Trophoblast cell (in vitro differentiated cells and primary cell): ENCODE results near the gene FRS2.
A peak's percentile ranks its signal among the peaks of the same experiment; 100 is the strongest.

ENCODE experiments used
- DNase-seq, 2 donors: peaks; one replicate each; pipeline ENCODE4 v3.0.0-alpha.2; 2016
- H2AFZ ChIP-seq: 2 replicates; pipeline ENCODE4 v1.6.1; 2013; ENCODE audit warnings: low read length, moderate library complexity, mild to moderate bottlenecking; ENCODE audit not compliant: insufficient read depth, poor library complexity
- H2AK5ac ChIP-seq: 2 replicates; pipeline ENCODE4 v1.6.1; 2013; ENCODE audit warnings: mild to moderate bottlenecking, low read length
- H2BK120ac ChIP-seq: 2 replicates; pipeline ENCODE4 v1.6.1; 2013; ENCODE audit warnings: low read length, mild to moderate bottlenecking, moderate library complexity; ENCODE audit not compliant: insufficient read depth, poor library complexity
- H2BK12ac ChIP-seq: 2 replicates; pipeline ENCODE4 v1.6.1; 2013; ENCODE audit warnings: mild to moderate bottlenecking, low read length, moderate library complexity
- H2BK5ac ChIP-seq: 2 replicates; pipeline ENCODE4 v1.6.1; 2013; ENCODE audit warnings: low read length, low read depth, moderate library complexity, mild to moderate bottlenecking; ENCODE audit not compliant: poor library complexity
- H3K14ac ChIP-seq: 2 replicates; pipeline ENCODE4 v1.6.1; 2013; ENCODE audit warnings: mild to moderate bottlenecking, low read length
- H3K18ac ChIP-seq: 2 replicates; pipeline ENCODE4 v1.6.1; 2013; ENCODE audit warnings: mild to moderate bottlenecking, low read length
- H3K23ac ChIP-seq: 2 replicates; pipeline ENCODE4 v1.6.1; 2013; ENCODE audit warnings: low read length
- H3K27ac ChIP-seq: 2 replicates; pipeline ENCODE4 v1.5.1; 2013; ENCODE audit warnings: low read depth, mild to moderate bottlenecking, inconsistent platforms, low read length, moderate library complexity
- H3K27me3 ChIP-seq: 2 replicates; pipeline ENCODE4 v1.6.1; 2013; ENCODE audit warnings: inconsistent platforms, mild to moderate bottlenecking, low read length, moderate library complexity; ENCODE audit not compliant: insufficient read depth
- H3K36me3 ChIP-seq, 2 experiments: 1 replicate in 1 of 2; 2 replicates in 1 of 2; pipeline ENCODE4 v1.6.1; 2013; ENCODE audit warnings: low read length in 2 of 2, mild to moderate bottlenecking in 2 of 2, moderate library complexity in 1 of 2; ENCODE audit not compliant: insufficient read depth in 2 of 2, control insufficient read depth in 1 of 2
- H3K4ac ChIP-seq: 2 replicates; pipeline ENCODE4 v1.6.1; 2013; ENCODE audit warnings: low read depth, mild to moderate bottlenecking, low read length, moderate library complexity
- H3K4me1 ChIP-seq, 2 experiments: 1 replicate in 1 of 2; 2 replicates in 1 of 2; pipeline ENCODE4 v1.6.1; 2013; ENCODE audit warnings: low read length in 2 of 2, mild to moderate bottlenecking in 2 of 2, moderate library complexity in 1 of 2; ENCODE audit not compliant: insufficient read depth in 2 of 2, control insufficient read depth in 1 of 2
- H3K4me2 ChIP-seq: 2 replicates; pipeline ENCODE4 v1.6.1; 2013; ENCODE audit warnings: inconsistent platforms, mild to moderate bottlenecking, low read length, moderate library complexity
- H3K4me3 ChIP-seq: 2 replicates; pipeline ENCODE4 v1.5.1; 2013; ENCODE audit warnings: mild to moderate bottlenecking, low read depth, low read length, inconsistent platforms
- H3K79me1 ChIP-seq: one replicate; pipeline ENCODE4 v1.6.1; 2013; ENCODE audit warnings: low read length
- H3K79me2 ChIP-seq: 2 replicates; pipeline ENCODE4 v1.6.1; 2013; ENCODE audit warnings: low read length, mild to moderate bottlenecking; ENCODE audit not compliant: control insufficient read depth, insufficient read depth, poor library complexity
- H3K9ac ChIP-seq: 2 replicates; pipeline ENCODE4 v1.6.1; 2013; ENCODE audit warnings: mild to moderate bottlenecking, low read length
- H3K9me3 ChIP-seq: 2 replicates; pipeline ENCODE4 v1.6.1; 2013; ENCODE audit warnings: low read depth, mild to moderate bottlenecking, control low read depth, inconsistent platforms, low read length; ENCODE audit not compliant: insufficient read depth
- H4K12ac ChIP-seq: 2 replicates; pipeline ENCODE4 v1.6.1; 2013; ENCODE audit warnings: low read depth, mild to moderate bottlenecking, low read length, moderate library complexity
- H4K8ac ChIP-seq: 2 replicates; pipeline ENCODE4 v1.6.1; 2013; ENCODE audit warnings: low read depth, mild to moderate bottlenecking, low read length, moderate library complexity
- H4K91ac ChIP-seq: one replicate; pipeline ENCODE4 v1.6.1; 2013; ENCODE audit warnings: low read depth, mild to moderate bottlenecking, low read length, moderate library complexity
- WGBS: extraction: QIAGEN DNeasy Blood & Tissue Kit; methylation state at CpG from one replicate; pipeline ENCODE4 v1.1.7; 2013; ENCODE audit warnings: missing lambda C conversion rate; ENCODE audit not compliant: insufficient read length, insufficient coverage; ENCODE audit errors: extremely low coverage; 5-methylcytosine and 5-hydroxymethylcytosine counted together

FRS2 gene

DNA sequence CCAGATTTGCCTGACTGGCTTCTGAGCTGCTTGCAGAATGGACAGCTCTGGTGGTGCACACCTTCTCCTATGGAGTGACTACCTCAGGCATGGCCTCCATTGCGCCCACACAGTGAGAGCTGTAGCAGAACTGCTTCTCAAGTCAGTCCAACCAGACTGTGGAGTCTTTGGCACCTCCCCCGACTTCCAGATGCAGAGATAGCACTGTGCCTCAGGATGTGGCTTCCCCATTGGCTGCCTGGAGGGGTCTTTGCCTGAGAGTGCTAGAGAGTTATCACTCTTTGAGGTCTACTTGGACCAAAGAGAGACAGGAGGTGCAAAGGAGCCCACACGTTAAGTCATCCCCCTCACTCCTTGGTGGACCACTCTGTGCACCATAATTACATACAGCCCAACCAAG lies 44.8 kb upstream of the FRS2 start:
- Histone ChIP-seq H3K36me3 (no peaks in the 10 kb centered on the region), H3K4ac (no peak overlapping the region), H2AK5ac (peak overlapping the region; percentile 40), H3K14ac (no peak overlapping the region), H3K9me3 (no peaks in the 10 kb centered on the region), H3K79me1 (peaks cover 4% of the 10 kb centered on the region), H4K8ac (no peak overlapping the region), H2BK120ac (no peak overlapping the region), H2BK12ac (peak overlapping the region; percentile 28), H3K9ac (no peak overlapping the region), H3K4me2 (no peak overlapping the region), H3K18ac (no peak overlapping the region), H3K23ac (no peak overlapping the region), H3K79me2 (no peaks in the 10 kb centered on the region), H3K27me3 (no peaks in the 10 kb centered on the region), H4K91ac (no peak overlapping the region), H2BK5ac (no peak overlapping the region), H4K12ac (no peak overlapping the region), H3K27ac (no peak overlapping the region), H2AFZ (no peak overlapping the region), H3K4me1 (peaks cover 4 to 16% of the 10 kb centered on the region in 2 experiments), H3K4me3 (no peak overlapping the region)
- no peak for DNase-seq
- WGBS, result no CpG with 5 or more reads among the region's 3 CpGs

DNA sequence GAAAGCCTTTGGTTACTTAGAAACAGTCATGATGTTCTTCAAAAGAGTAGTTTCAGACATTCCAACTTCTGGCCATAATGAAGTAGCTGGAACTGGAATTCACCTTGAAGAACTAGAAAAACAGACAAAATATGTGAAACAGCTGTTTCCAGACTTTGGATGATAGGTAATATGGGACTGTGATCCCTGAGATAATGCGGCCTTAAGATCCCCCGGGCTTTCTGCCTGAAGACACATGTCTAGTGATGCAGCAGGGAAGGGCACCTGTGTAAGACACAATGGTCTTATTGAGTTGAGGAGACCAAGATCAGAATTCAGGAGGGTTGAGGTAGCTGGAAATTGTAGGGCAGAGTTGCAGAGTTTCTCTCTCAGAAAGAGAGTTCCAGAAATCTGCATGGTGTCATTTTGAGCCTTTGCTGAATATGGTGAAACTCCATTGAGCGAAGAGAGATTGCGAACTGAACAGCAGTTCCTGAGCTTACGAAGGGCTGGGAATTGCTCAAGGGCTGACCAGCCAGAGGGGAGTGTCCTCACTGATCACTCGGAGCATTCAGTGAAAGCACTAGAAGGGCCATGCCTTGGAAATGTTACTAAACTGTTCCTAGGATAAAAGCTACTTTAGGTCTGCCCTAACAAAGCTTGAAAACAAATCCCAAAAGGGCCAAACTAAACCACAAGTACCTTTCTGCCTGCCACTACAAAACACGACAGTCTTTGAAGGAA lies 41.7 kb upstream of the FRS2 start:
- Histone ChIP-seq H2BK5ac (peak overlapping the region; percentile 64), H3K79me1 (peaks cover 4% of the 10 kb centered on the region), H3K79me2 (no peaks in the 10 kb centered on the region), H4K8ac (peak overlapping the region; percentile 56), H3K18ac (no peak overlapping the region), H3K27ac (peak overlapping the region; percentile 71), H3K36me3 (no peaks in the 10 kb centered on the region), H2BK12ac (peak overlapping the region; percentile 45), H3K23ac (no peak overlapping the region), H3K9ac (no peak overlapping the region), H3K4me3 (no peak overlapping the region), H3K27me3 (no peaks in the 10 kb centered on the region), H2BK120ac (peak overlapping the region; percentile 5), H3K4ac (no peak overlapping the region), H4K91ac (no peak overlapping the region), H4K12ac (no peak overlapping the region), H3K14ac (no peak overlapping the region), H3K4me1 (peaks cover 4 to 16% of the 10 kb centered on the region in 2 experiments), H2AK5ac (no peak overlapping the region), H3K9me3 (no peaks in the 10 kb centered on the region), H2AFZ (no peak overlapping the region), H3K4me2 (no peak overlapping the region)
- no CpG with 5 or more reads among the region's 7 CpGs for WGBS
- DNase-seq, result peak; percentile 88 to 97

DNA sequence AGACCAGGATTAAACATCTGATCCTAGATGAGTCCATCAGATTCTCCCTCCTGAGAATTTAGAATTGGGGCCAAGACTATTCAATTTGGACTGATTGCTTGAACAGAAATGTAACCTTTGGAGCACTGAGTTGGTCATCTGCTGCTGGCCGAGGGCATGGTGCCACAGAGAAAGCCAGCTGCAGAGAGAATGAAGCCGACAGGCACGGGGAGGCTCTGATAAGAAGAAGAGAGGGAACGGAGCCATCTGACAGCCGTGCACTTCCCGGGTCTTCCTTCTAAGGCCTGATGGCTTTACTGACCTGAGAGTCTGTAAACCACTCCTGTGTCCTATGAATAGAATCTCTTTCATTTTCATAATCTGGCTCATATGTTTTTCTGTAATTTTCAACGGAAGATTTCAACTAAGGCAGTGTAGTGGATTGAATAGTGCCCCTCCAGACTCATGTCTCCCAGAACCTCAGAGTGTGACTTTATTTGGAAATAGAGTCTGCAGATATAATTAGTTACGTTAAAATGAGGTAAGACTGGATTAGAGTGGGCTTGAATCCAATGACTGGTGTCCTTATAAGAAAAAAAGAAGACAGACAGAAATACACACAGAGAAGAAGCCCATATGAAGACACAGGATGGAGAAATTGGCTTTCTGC lies 39.1 kb upstream of the FRS2 start:
- Histone ChIP-seq H3K79me1 (peaks cover 4% of the 10 kb centered on the region), H3K4me3 (no peak overlapping the region), H3K4me2 (no peak overlapping the region), H3K18ac (no peak overlapping the region), H4K12ac (no peak overlapping the region), H2BK5ac (no peak overlapping the region), H3K4me1 (peaks cover 4 to 8% of the 10 kb centered on the region in 2 experiments), H2AK5ac (no peak overlapping the region), H2BK120ac (no peak overlapping the region), H3K27ac (no peak overlapping the region), H3K36me3 (no peaks in the 10 kb centered on the region), H4K8ac (no peak overlapping the region), H3K23ac (no peak overlapping the region), H2AFZ (no peak overlapping the region), H3K14ac (no peak overlapping the region), H2BK12ac (no peak overlapping the region), H4K91ac (no peak overlapping the region), H3K27me3 (no peaks in the 10 kb centered on the region), H3K4ac (no peak overlapping the region), H3K9ac (no peak overlapping the region), H3K9me3 (no peaks in the 10 kb centered on the region), H3K79me2 (no peaks in the 10 kb centered on the region)
- no peak for DNase-seq
- no CpG with 5 or more reads among the region's 8 CpGs for WGBS

DNA sequence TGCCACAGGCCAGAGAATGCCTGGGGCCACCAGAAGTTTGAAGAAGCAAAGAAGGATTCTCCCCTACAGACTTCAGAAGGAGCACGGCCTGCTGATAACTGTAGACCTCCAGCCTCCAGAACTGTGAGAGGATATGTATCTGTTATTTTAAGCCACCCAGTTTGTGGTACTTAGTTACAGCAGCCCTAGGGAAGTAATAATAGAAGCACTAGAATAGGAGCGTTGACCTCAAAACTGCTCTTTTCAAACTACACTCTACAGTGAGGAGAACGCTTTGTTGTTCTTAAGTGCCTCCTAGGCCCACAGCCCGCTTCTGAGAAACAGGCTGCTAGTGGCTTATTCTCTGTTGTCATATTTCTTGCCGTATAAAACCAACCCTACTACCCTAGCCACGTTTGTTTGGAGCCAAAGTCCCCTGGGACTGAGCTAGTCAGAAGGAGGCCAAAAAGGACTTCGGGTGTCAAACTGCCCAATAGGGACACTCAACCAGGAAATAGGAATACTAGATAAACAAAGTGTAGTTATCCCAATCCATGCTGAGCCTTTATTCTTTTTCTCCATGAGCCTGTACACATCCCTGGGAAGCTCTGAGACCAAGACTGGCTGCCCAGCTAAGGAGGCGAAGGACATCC lies 38.5 kb upstream of the FRS2 start:
- Histone ChIP-seq H4K12ac (no peak overlapping the region), H3K79me1 (peaks cover 4% of the 10 kb centered on the region), H3K27ac (no peak overlapping the region), H2BK12ac (no peak overlapping the region), H3K27me3 (no peaks in the 10 kb centered on the region), H3K4me3 (no peak overlapping the region), H3K4me1 (peaks cover 4 to 8% of the 10 kb centered on the region in 2 experiments), H3K79me2 (no peaks in the 10 kb centered on the region), H3K4me2 (no peak overlapping the region), H3K4ac (no peak overlapping the region), H3K18ac (no peak overlapping the region), H2AFZ (no peak overlapping the region), H2BK5ac (no peak overlapping the region), H3K14ac (no peak overlapping the region), H2AK5ac (no peak overlapping the region), H3K9ac (no peak overlapping the region), H3K36me3 (no peaks in the 10 kb centered on the region), H3K23ac (no peak overlapping the region), H3K9me3 (no peaks in the 10 kb centered on the region), H4K8ac (no peak overlapping the region), H2BK120ac (no peak overlapping the region), H4K91ac (no peak overlapping the region)
- no CpG with 5 or more reads among the region's 8 CpGs for WGBS
- no peak for DNase-seq
